ENCODE data around the gene TSKS. TPM values are rescaled to one million over a fixed set of nuclear protein-coding genes. Genes with fewer than 3 reads are reported as not detected.

TSKS gene
- total and polyA plus RNA-seq, 2 donors (not counting 3 experiments of a cell fraction or from before 2014, with no cell fraction given) = 0.03 TPM; not detected in 1

DNA sequence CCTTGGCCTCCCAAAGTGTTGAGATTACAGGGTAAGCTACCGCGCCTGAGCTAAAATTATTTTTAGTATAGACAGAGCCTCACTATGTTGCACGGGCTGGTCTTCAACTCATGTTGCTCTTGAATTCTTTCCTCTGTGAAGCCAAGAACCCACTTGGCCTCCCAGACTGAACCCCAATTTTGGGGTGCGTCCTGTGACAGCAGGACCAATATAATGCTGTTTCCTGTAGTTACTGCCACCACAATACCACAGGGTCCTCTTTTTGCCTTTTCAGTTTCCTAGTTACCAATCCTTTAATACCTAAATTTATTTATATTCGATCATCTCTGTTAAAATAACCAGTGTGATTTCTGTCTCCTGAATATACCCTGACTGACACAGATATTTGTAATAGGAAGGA lies 32.9 kb downstream of the TSKS start:
- H3K79me2 ChIP-seq (ENCODE audit: control insufficient read depth, insufficient read depth, low read length) = no peaks in the 10 kb centered on the region
- H3K9me1 ChIP-seq (replicated peaks; ENCODE audit: control insufficient read depth, extremely low read depth, insufficient read depth, low read length) = no peaks in the 10 kb centered on the region
- no peaks in the 10 kb centered on the region for H3K27me3 ChIP-seq (ENCODE audit: control insufficient read depth in 2 of 2, insufficient read depth in 2 of 2, low read length in 2 of 2)
- TF ChIP-seq EZH2 (IDR thresholded peaks at IDR 0.05; ENCODE audit: borderline replicate concordance, low read depth, low read length, severe bottlenecking) = no peak
- no peak for TF ChIP-seq POLR2AphosphoS5 (IDR thresholded peaks at IDR 0.05; ENCODE audit: insufficient read depth, low read depth, low read length)
- no TSS peak for BruUV-seq (replicated peaks)
- H2AFZ ChIP-seq (ENCODE audit: low read depth, low read length) = no peak overlapping the region
- H3K4me3 ChIP-seq (replicated peaks in 1 of 3; ENCODE audit: insufficient read depth in 1 of 3, low read depth in 1 of 3, low read length in 3 of 3) = no peak overlapping the region
- DNase-seq (ENCODE audit: low read depth, low spot score) (no peak), FAIRE-seq (no peak)
- H3K27ac ChIP-seq (ENCODE audit: insufficient read depth, low read depth, low read length) = no peak overlapping the region
- no peaks in the 10 kb centered on the region for H4K20me1 ChIP-seq (replicated peaks; ENCODE audit: control insufficient read depth, extremely low read depth, insufficient read depth, low read length)
- H3K9ac ChIP-seq (replicated peaks; ENCODE audit: extremely low read depth, insufficient read depth, low read length) = no peak overlapping the region
- POLR2A ChIA-PET = interaction anchor here (0.7 kb wide), 1 partner anchor 129 kb away, joined by 4 read pairs; no protein-coding TSS in a partner anchor
- H3K4me1 ChIP-seq (ENCODE audit: control insufficient read depth, extremely low read depth, insufficient read depth, low read length) = no peaks in the 10 kb centered on the region
- no peaks in the 10 kb centered on the region for H3K9me3 ChIP-seq (replicated peaks; ENCODE audit: control insufficient read depth, insufficient read depth, low read length)
- CTCF ChIA-PET = interaction anchor here (0.9 to 1.4 kb wide), 2 partner anchors 13 to 23 kb away, joined by 3 to 9 read pairs; no protein-coding TSS in a partner anchor
- H3K36me3 ChIP-seq (ENCODE audit: control insufficient read depth in 2 of 2, extremely low read depth in 1 of 2, insufficient read depth in 2 of 2, low read length in 2 of 2) = no peaks in the 10 kb centered on the region
- H3K4me2 ChIP-seq (ENCODE audit: insufficient read depth, low read length) = no peak overlapping the region
- intact Hi-C loops (cut with micrococcal nuclease) (no loop called here), dilution Hi-C loops (cut with MboI; ENCODE audit: extremely low pct_ligation_motif_present, low sequenced_read_pairs) (no loop called here)

DNA sequence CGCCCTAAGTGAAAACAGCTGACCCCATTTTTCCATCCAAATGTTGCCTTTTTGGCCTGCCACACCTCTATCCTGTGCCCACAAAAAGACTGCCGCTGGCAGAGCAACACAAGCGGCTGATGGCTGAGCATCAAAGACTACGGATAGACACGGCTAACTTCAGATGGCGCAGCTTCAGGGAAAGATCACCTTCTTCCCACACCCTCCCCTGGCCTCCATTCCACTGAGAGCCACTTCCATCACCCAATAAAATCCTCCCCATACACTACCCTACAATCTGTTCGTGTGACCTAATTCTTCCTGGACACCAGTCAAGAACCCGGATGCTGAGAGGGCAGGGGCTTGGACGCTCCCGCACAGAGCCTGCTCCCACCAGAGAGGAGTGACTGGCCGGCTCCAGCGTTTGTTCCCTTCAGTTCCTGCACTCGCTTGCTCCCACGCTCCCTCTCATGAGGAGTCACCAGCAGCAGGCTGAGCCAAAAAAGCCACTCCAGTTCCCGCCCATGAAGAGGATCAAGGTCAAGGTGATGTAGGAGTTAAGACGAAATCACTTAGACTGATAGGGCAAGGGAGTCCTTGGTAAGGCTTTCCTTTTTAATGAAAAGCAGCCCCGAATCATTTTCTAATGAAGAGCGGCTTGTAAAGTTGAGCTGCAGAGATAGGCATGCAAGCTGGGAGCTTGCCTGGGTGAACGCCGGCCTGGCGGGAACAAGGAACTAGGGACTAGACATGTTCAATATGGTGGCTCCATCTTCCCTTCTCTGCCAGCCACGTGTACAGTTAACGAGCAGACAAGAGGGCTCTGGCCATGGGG lies 35.7 kb downstream of the TSKS start:
- ChIA-PET CTCF (interaction anchor here (2.1 kb wide), 1 partner anchor 10 kb away, joined by 7 read pairs; no protein-coding TSS in a partner anchor), POLR2A (no interaction called here)
- no peak overlapping the region for H3K4me2 ChIP-seq (ENCODE audit: insufficient read depth, low read length)
- H2AFZ ChIP-seq (ENCODE audit: low read depth, low read length) = no peak overlapping the region
- no peak overlapping the region for H3K4me3 ChIP-seq (replicated peaks in 1 of 3; ENCODE audit: insufficient read depth in 1 of 3, low read depth in 1 of 3, low read length in 3 of 3)
- DNase-seq (ENCODE audit: low read depth, low spot score) (no peak), FAIRE-seq (no peak)
- no peaks in the 10 kb centered on the region for H4K20me1 ChIP-seq (replicated peaks; ENCODE audit: control insufficient read depth, extremely low read depth, insufficient read depth, low read length)
- dilution Hi-C loops (cut with MboI; ENCODE audit: extremely low pct_ligation_motif_present, low sequenced_read_pairs) (no loop called here), intact Hi-C loops (cut with micrococcal nuclease) (no loop called here)
- no peaks in the 10 kb centered on the region for H3K4me1 ChIP-seq (ENCODE audit: control insufficient read depth, extremely low read depth, insufficient read depth, low read length)
- H3K36me3 ChIP-seq (ENCODE audit: control insufficient read depth in 2 of 2, extremely low read depth in 1 of 2, insufficient read depth in 2 of 2, low read length in 2 of 2) = no peaks in the 10 kb centered on the region
- BruUV-seq (replicated peaks) = no TSS peak
- H3K9me1 ChIP-seq (replicated peaks; ENCODE audit: control insufficient read depth, extremely low read depth, insufficient read depth, low read length) = no peaks in the 10 kb centered on the region
- TF ChIP-seq POLR2AphosphoS5 (IDR thresholded peaks at IDR 0.05; ENCODE audit: insufficient read depth, low read depth, low read length) = no peak
- no peak for TF ChIP-seq POLR2A (IDR thresholded peaks at IDR 0.05; ENCODE audit: low read depth, low read length)
- TF ChIP-seq FOS (IDR thresholded peaks at IDR 0.05; ENCODE audit: borderline replicate concordance, insufficient read depth, low read length) = no peak
- TF ChIP-seq, protein P1, sequence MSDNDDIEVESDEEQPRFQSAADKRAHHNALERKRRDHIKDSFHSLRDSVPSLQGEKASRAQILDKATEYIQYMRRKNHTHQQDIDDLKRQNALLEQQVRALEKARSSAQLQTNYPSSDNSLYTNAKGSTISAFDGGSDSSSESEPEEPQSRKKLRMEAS (IDR thresholded peaks at IDR 0.05; ENCODE audit: insufficient read depth, insufficient read length) = no peak
- no peak for TF ChIP-seq JUN (IDR thresholded peaks at IDR 0.05; ENCODE audit: borderline replicate concordance, insufficient read depth, insufficient read length, low read depth)
- TF ChIP-seq EZH2 (IDR thresholded peaks at IDR 0.05; ENCODE audit: borderline replicate concordance, low read depth, low read length, severe bottlenecking) = no peak
- TF ChIP-seq MYC (IDR thresholded peaks at IDR 0.05; ENCODE audit: low read depth, low read length) = no peak
- TF ChIP-seq, protein P2, sequence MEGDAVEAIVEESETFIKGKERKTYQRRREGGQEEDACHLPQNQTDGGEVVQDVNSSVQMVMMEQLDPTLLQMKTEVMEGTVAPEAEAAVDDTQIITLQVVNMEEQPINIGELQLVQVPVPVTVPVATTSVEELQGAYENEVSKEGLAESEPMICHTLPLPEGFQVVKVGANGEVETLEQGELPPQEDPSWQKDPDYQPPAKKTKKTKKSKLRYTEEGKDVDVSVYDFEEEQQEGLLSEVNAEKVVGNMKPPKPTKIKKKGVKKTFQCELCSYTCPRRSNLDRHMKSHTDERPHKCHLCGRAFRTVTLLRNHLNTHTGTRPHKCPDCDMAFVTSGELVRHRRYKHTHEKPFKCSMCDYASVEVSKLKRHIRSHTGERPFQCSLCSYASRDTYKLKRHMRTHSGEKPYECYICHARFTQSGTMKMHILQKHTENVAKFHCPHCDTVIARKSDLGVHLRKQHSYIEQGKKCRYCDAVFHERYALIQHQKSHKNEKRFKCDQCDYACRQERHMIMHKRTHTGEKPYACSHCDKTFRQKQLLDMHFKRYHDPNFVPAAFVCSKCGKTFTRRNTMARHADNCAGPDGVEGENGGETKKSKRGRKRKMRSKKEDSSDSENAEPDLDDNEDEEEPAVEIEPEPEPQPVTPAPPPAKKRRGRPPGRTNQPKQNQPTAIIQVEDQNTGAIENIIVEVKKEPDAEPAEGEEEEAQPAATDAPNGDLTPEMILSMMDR (IDR thresholded peaks at IDR 0.05; ENCODE audit: extremely low read depth in 1 of 2, insufficient read depth in 1 of 2, low read depth in 1 of 2, low read length in 2 of 2) = no peak
- no peak for TF ChIP-seq GATA2 (IDR thresholded peaks at IDR 0.05; ENCODE audit: insufficient read depth, insufficient read length, low read depth, low read length)
- no peak overlapping the region for H3K27ac ChIP-seq (ENCODE audit: insufficient read depth, low read depth, low read length)
- no peaks in the 10 kb centered on the region for H3K27me3 ChIP-seq (ENCODE audit: control insufficient read depth in 2 of 2, insufficient read depth in 2 of 2, low read length in 2 of 2)
- H3K9ac ChIP-seq (replicated peaks; ENCODE audit: extremely low read depth, insufficient read depth, low read length) = no peak overlapping the region
- H3K9me3 ChIP-seq (replicated peaks; ENCODE audit: control insufficient read depth, insufficient read depth, low read length) = no peaks in the 10 kb centered on the region
- no peaks in the 10 kb centered on the region for H3K79me2 ChIP-seq (ENCODE audit: control insufficient read depth, insufficient read depth, low read length)

Measured in endothelial cell of umbilical vein (primary cell).